Measurements from ENCODE around the gene MYO9B.

The MYO9B gene

DNA sequence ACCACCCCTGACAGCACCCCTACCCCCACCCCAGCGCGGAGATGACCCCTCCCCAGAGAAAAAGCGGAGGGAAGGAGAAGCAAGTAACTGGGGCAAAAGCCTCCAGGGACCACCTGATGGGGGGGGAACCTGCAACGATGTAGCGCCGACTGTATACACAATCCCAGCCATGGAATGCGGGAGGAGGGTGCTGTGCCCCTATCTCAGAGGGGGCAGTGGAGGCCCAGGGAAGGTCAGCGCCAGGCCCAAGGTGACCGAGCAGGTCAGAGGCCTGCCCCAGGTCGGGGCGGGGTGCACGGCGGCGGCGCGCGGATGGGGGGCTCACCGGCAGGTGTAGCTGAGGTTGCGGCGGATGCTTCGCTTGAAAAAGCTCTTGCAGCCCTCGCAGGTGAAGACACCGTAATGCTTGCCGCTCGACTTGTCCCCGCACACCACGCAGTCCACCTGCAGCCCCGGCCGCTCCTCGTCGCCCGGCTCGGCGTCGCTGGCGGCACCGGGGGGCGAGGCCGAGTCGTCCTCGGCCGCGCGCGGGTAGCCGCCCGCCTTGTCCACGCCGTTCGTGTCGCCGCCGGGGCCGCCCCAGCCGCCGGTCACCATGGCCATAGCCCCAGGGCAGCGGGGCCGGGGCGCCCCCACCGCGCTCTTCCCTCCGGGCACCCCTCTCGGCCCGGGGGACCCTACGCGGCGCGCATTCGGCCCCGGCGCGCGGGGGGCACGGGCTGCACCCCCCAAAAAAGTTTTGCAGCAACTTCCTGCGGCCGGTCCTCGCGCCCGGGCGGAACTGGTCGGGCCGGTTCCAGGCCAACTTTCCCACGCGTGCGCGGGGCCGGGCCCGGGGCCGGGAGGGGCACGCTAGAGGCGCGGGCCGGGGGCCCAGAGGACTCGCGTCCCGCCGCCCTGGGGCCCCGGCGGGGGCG is 169.3 kb downstream of the MYO9B start:
- H3K4me2 ChIP-seq (ENCODE audit: low read depth, low read length, poor library complexity, severe bottlenecking): peak overlapping the region; percentile 41
- H3F3A ChIP-seq (ENCODE audit: insufficient read depth): peaks cover 10% of the 10 kb centered on the region
- peak overlapping the region; percentile 26; the same call in 1 of the 2 replicates for H3K27ac ChIP-seq (ENCODE audit: low read depth, low read length)
- no peak overlapping the region for H2AFZ ChIP-seq (ENCODE audit: low read depth, low read length, severe bottlenecking)
- TF ChIP-seq, protein P1, sequence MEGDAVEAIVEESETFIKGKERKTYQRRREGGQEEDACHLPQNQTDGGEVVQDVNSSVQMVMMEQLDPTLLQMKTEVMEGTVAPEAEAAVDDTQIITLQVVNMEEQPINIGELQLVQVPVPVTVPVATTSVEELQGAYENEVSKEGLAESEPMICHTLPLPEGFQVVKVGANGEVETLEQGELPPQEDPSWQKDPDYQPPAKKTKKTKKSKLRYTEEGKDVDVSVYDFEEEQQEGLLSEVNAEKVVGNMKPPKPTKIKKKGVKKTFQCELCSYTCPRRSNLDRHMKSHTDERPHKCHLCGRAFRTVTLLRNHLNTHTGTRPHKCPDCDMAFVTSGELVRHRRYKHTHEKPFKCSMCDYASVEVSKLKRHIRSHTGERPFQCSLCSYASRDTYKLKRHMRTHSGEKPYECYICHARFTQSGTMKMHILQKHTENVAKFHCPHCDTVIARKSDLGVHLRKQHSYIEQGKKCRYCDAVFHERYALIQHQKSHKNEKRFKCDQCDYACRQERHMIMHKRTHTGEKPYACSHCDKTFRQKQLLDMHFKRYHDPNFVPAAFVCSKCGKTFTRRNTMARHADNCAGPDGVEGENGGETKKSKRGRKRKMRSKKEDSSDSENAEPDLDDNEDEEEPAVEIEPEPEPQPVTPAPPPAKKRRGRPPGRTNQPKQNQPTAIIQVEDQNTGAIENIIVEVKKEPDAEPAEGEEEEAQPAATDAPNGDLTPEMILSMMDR (IDR thresholded peaks at IDR 0.05; ENCODE audit: insufficient read depth, low read length, poor library complexity, severe bottlenecking): no peak
- TF ChIP-seq EZH2phosphoT487 (conservative IDR thresholded peaks at IDR 0.05; ENCODE audit: low read length): no peak
- no peaks in the 10 kb centered on the region for H3K27me3 ChIP-seq (ENCODE audit: low read length)
- H3K79me2 ChIP-seq (ENCODE audit: insufficient read depth, low read length): peaks cover 3% of the 10 kb centered on the region; the same call in 1 of the 2 replicates
- H3K9me2 ChIP-seq (replicated peaks; ENCODE audit: insufficient read depth, low read length): no peaks in the 10 kb centered on the region
- peak overlapping the region; percentile 57 for H3K4me3 ChIP-seq (ENCODE audit: insufficient read depth, low read length, poor library complexity, severe bottlenecking)
- H3K9ac ChIP-seq (ENCODE audit: low read length): peak overlapping the region; percentile 59
- H4K20me1 ChIP-seq (ENCODE audit: low read depth, low read length): no peaks in the 10 kb centered on the region
- no peaks in the 10 kb centered on the region for H3K36me3 ChIP-seq (ENCODE audit: low read length)
- no peaks in the 10 kb centered on the region for H3K9me3 ChIP-seq (ENCODE audit: insufficient read depth, low read length)

DNA sequence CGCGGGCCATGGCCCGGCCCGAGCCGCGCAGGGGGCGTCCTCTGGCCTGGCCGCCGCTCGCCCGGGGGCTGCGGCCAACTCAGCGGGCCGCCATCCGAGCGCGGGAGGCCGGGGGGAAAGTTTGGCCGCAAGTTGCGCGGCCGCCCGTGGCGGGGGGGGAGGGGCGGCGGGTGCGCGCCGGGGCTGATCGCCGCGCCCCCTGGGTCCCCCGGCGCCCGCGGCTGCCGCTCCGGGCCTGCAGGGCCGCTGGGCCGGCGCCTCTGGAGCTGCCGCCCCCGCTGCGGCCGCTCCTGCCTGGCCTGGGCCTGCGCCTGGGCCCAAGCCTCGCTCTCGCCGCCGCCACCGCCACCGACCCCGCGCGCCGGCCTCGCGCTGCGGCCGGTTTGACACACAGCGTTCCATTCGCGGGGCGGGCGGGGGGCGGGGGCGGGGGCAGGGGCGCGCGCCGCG is 170.0 kb downstream of the MYO9B start, which contains the start of gene NR2F6:
Gene NR2F6 (minus strand): TSS at position 385 of the 450 bp plus-strand sequence. CDS start 699 bp downstream, outside the sequence.
- Histone ChIP-seq H3K27me3 (ENCODE audit: low read length) (no peaks in the 10 kb centered on the region), H3K36me3 (ENCODE audit: low read length) (no peaks in the 10 kb centered on the region), H4K20me1 (ENCODE audit: low read depth, low read length) (no peaks in the 10 kb centered on the region), H3K79me2 (ENCODE audit: insufficient read depth, low read length) (peaks cover 3% of the 10 kb centered on the region; the same call in 1 of the 2 replicates), H3K9me2 (replicated peaks; ENCODE audit: insufficient read depth, low read length) (no peaks in the 10 kb centered on the region), H3K9ac (ENCODE audit: low read length) (peak within 1 kb of the TSS; percentile 68), H3K9me3 (ENCODE audit: insufficient read depth, low read length) (no peaks in the 10 kb centered on the region), H3K4me3 (ENCODE audit: insufficient read depth, low read length, poor library complexity, severe bottlenecking) (peak within 1 kb of the TSS; percentile 64), H3F3A (ENCODE audit: insufficient read depth) (peaks cover 10% of the 10 kb centered on the region), H2AFZ (ENCODE audit: low read depth, low read length, severe bottlenecking) (peak within 1 kb of the TSS; percentile 72), H3K4me2 (ENCODE audit: low read depth, low read length, poor library complexity, severe bottlenecking) (peak within 1 kb of the TSS; percentile 93), H3K27ac (ENCODE audit: low read depth, low read length) (peak within 1 kb of the TSS; percentile 67)
- TF ChIP-seq, protein P1 (IDR thresholded peaks at IDR 0.05; ENCODE audit: insufficient read depth, low read length, poor library complexity, severe bottlenecking): no peak
- TF ChIP-seq EZH2phosphoT487 (conservative IDR thresholded peaks at IDR 0.05; ENCODE audit: low read length): no peak

DNA sequence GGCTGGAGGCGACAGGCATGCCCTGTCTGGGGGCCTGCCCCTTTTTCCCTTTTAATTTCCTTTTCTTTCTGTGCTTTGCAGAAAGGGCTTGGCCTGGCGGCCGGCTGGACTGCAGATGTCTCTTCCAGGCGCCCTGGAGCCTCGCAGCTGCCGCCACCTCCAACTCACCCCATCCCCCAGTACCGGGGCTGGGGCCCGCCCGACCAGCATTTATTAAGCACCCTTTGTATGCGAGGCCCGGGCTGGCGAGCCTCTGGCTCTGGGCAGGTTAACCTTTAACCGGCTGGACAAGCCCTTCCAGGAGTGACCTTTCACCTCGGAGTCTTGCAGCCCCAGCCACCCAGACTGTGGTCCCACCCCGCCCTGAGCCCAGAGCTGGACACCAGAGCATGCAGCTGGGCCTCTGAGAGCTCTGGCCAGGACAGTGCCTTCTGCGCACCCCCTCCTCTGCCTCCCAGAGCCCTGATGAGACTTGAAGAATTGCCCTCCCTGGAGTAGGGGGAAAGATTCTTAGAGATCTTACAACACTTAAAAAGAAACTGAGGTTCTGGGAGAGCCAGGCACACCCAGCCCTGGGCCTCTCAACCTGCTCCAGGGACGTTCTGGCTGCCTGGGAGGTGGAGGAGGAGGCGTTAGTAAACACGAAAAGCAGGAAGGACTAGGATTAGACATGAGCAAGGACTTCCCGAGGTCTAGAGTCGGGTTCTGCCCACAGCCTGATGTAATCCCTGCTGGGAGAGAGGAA is 171.3 kb downstream of the MYO9B start:
- peak overlapping the region; percentile 72 for H2AFZ ChIP-seq (ENCODE audit: low read depth, low read length, severe bottlenecking)
- H3K79me2 ChIP-seq (ENCODE audit: insufficient read depth, low read length): peaks cover 3% of the 10 kb centered on the region; the same call in 1 of the 2 replicates
- no peaks in the 10 kb centered on the region for H3K27me3 ChIP-seq (ENCODE audit: low read length)
- H3K9ac ChIP-seq (ENCODE audit: low read length): peak overlapping the region; percentile 68
- peaks cover 10% of the 10 kb centered on the region for H3F3A ChIP-seq (ENCODE audit: insufficient read depth)
- H3K36me3 ChIP-seq (ENCODE audit: low read length): no peaks in the 10 kb centered on the region
- peak overlapping the region; percentile 64 for H3K4me3 ChIP-seq (ENCODE audit: insufficient read depth, low read length, poor library complexity, severe bottlenecking)
- no peak for TF ChIP-seq EZH2phosphoT487 (conservative IDR thresholded peaks at IDR 0.05; ENCODE audit: low read length)
- TF ChIP-seq, protein P1 (IDR thresholded peaks at IDR 0.05; ENCODE audit: insufficient read depth, low read length, poor library complexity, severe bottlenecking): no peak
- H3K9me3 ChIP-seq (ENCODE audit: insufficient read depth, low read length): no peaks in the 10 kb centered on the region
- peak overlapping the region; percentile 93 for H3K4me2 ChIP-seq (ENCODE audit: low read depth, low read length, poor library complexity, severe bottlenecking)
- no peaks in the 10 kb centered on the region for H4K20me1 ChIP-seq (ENCODE audit: low read depth, low read length)
- H3K27ac ChIP-seq (ENCODE audit: low read depth, low read length): peak overlapping the region; percentile 67
- H3K9me2 ChIP-seq (replicated peaks; ENCODE audit: insufficient read depth, low read length): no peaks in the 10 kb centered on the region
